Measurements from ENCODE around the gene MYL6. TPM values are rescaled to one million over a fixed set of nuclear protein-coding genes. Genes with fewer than 3 reads are reported as not detected.

MYL6 gene
- total RNA-seq, 3 donors from 2014 or later (not counting 1 experiment from before 2014, with no cell fraction given): 881 to 1,204 (median 1,015) TPM

DNA sequence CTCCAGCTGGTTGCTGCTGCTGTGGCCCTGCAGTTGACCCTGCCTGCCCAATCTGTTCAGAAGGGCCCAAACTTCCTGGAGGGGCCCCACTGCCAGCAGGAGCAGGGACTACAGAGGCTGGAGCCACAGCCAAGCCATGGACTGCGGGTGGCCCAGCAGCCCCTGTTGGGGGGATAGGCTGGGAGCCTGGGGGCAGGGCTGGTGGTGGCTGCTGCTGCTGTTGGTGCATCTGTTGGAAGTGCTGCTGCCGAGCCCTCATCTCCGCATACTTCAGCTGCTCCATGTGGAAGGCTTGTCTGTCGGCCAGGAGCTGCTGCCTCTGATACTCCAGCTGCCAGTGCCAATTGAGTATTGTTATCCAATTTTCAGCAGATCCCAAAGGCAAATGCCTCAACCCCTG, 7.2 kb downstream of the MYL6 start:
- no peaks in the 10 kb centered on the region for H3K9me3 ChIP-seq (ENCODE audit: control insufficient read depth, insufficient read depth, low read length)
- no peak overlapping the region for H3K4me3 ChIP-seq (ENCODE audit: low read length)
- H3K27me3 Mint-ChIP-seq (ENCODE audit: low read depth in 2 of 2): no peaks in the 10 kb centered on the region
- peaks cover 17 to 27% of the 10 kb centered on the region in 2 donors for H3K4me1 Mint-ChIP-seq
- intact Hi-C loops (cut with micrococcal nuclease): no loop called here
- H3K36me3 ChIP-seq (ENCODE audit: control insufficient read depth, insufficient read depth, low read length): peaks cover 80% of the 10 kb centered on the region
- WGBS (ENCODE audit: insufficient coverage): 94% methylated on average over 4 of the region's 4 CpGs
- no peaks in the 10 kb centered on the region for H3K9me3 Mint-ChIP-seq
- DNase-seq (no peak), ATAC-seq (no peak)
- peaks cover 13% of the 10 kb centered on the region for H3K4me1 ChIP-seq (ENCODE audit: control insufficient read depth, insufficient read depth, low read length)
- peak overlapping the region in 1 of 2 donors; percentile 96 for H3K27ac Mint-ChIP-seq
- TF ChIP-seq, protein P1, sequence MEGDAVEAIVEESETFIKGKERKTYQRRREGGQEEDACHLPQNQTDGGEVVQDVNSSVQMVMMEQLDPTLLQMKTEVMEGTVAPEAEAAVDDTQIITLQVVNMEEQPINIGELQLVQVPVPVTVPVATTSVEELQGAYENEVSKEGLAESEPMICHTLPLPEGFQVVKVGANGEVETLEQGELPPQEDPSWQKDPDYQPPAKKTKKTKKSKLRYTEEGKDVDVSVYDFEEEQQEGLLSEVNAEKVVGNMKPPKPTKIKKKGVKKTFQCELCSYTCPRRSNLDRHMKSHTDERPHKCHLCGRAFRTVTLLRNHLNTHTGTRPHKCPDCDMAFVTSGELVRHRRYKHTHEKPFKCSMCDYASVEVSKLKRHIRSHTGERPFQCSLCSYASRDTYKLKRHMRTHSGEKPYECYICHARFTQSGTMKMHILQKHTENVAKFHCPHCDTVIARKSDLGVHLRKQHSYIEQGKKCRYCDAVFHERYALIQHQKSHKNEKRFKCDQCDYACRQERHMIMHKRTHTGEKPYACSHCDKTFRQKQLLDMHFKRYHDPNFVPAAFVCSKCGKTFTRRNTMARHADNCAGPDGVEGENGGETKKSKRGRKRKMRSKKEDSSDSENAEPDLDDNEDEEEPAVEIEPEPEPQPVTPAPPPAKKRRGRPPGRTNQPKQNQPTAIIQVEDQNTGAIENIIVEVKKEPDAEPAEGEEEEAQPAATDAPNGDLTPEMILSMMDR (IDR thresholded peaks at IDR 0.05): no peak
- peaks cover 18% of the 10 kb centered on the region for H3K36me3 Mint-ChIP-seq
- H3K27me3 ChIP-seq (ENCODE audit: control insufficient read depth, insufficient read depth, low read length): no peaks in the 10 kb centered on the region
- no peak overlapping the region for H3K27ac ChIP-seq (ENCODE audit: low read length)
- no peak overlapping the region for H3K4me3 Mint-ChIP-seq

DNA sequence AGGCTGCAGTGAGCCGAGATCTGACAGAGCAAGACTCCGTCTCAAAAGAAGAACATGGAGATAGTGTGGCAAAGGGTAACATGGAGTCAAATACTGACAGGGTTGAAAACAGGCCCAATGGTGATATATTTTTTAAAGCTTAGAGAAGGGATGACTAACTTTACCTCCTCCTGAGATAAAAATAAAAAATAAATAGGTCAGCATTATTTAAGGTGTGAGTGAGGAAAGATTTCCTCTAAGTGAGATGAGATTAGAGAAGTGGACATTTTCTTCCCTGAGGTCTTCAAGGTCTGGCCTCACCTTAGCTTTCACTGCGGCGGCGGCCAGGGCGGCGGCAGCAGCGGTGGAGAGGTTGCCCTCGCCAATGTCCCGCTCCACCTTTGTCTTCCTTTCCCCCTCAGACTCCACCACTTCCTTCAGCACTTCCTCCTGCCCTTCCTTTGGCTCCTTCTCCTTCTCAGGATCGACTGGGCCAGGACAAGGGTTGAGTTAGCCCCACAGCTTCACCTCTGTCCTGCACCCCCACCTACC, 11.1 kb downstream of the MYL6 start:
- H3K36me3 ChIP-seq (ENCODE audit: control insufficient read depth, insufficient read depth, low read length): peaks cover 80% of the 10 kb centered on the region
- TF ChIP-seq, protein P1 (IDR thresholded peaks at IDR 0.05): no peak
- WGBS (ENCODE audit: insufficient coverage): 93% methylated on average over 11 of the region's 11 CpGs
- DNase-seq (no peak), ATAC-seq (no peak)
- no peaks in the 10 kb centered on the region for H3K9me3 ChIP-seq (ENCODE audit: control insufficient read depth, insufficient read depth, low read length)
- intact Hi-C loops (cut with micrococcal nuclease): no loop called here
- no peak overlapping the region for H3K4me3 Mint-ChIP-seq
- no peaks in the 10 kb centered on the region for H3K9me3 Mint-ChIP-seq
- H3K27ac Mint-ChIP-seq: peak overlapping the region; percentile 75 to 79
- H3K4me1 ChIP-seq (ENCODE audit: control insufficient read depth, insufficient read depth, low read length): no peaks in the 10 kb centered on the region
- H3K36me3 Mint-ChIP-seq: peaks cover 22% of the 10 kb centered on the region
- no peaks in the 10 kb centered on the region for H3K27me3 Mint-ChIP-seq (ENCODE audit: low read depth in 2 of 2)
- H3K27ac ChIP-seq (ENCODE audit: low read length): no peak overlapping the region
- peaks cover 0 to 3% of the 10 kb centered on the region in 2 donors for H3K4me1 Mint-ChIP-seq
- H3K4me3 ChIP-seq (ENCODE audit: low read length): no peak overlapping the region
- H3K27me3 ChIP-seq (ENCODE audit: control insufficient read depth, insufficient read depth, low read length): no peaks in the 10 kb centered on the region

DNA sequence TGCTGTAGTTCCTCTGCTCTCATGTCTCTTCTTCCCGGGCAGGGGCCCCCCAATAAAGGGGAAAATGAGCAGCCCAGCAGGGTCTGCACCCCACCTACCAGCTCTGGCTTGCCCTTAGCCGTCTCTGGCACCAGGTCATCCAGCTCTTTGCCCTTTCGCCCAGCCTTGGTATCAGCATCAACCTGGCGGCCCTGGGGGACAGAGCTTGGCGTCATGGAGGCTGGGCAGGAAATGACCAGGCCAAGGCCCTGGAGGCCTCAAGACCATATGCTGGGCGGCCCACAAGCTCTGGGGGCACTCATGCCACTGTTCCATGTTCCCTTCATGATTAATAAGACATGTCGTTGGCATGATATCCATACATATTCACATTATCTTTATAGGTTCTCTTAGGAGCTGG, 14.7 kb downstream of the MYL6 start:
- no peak overlapping the region for H3K4me3 Mint-ChIP-seq
- TF ChIP-seq, protein P1 (IDR thresholded peaks at IDR 0.05): no peak
- no peak overlapping the region for H3K4me3 ChIP-seq (ENCODE audit: low read length)
- H3K9me3 ChIP-seq (ENCODE audit: control insufficient read depth, insufficient read depth, low read length): no peaks in the 10 kb centered on the region
- 97% methylated on average over 6 of the region's 7 CpGs for WGBS (ENCODE audit: insufficient coverage)
- no peaks in the 10 kb centered on the region for H3K27me3 ChIP-seq (ENCODE audit: control insufficient read depth, insufficient read depth, low read length)
- H3K36me3 ChIP-seq (ENCODE audit: control insufficient read depth, insufficient read depth, low read length): peaks cover 76% of the 10 kb centered on the region
- H3K4me1 ChIP-seq (ENCODE audit: control insufficient read depth, insufficient read depth, low read length): no peaks in the 10 kb centered on the region
- no peaks in the 10 kb centered on the region for H3K27me3 Mint-ChIP-seq (ENCODE audit: low read depth in 2 of 2)
- H3K4me1 Mint-ChIP-seq: no peaks in the 10 kb centered on the region
- intact Hi-C loops (cut with micrococcal nuclease): no loop called here
- peaks cover 30% of the 10 kb centered on the region for H3K36me3 Mint-ChIP-seq
- no peak overlapping the region for H3K27ac Mint-ChIP-seq
- DNase-seq: no peak
- no peak for ATAC-seq
- H3K9me3 Mint-ChIP-seq: no peaks in the 10 kb centered on the region
- no peak overlapping the region for H3K27ac ChIP-seq (ENCODE audit: low read length)

DNA sequence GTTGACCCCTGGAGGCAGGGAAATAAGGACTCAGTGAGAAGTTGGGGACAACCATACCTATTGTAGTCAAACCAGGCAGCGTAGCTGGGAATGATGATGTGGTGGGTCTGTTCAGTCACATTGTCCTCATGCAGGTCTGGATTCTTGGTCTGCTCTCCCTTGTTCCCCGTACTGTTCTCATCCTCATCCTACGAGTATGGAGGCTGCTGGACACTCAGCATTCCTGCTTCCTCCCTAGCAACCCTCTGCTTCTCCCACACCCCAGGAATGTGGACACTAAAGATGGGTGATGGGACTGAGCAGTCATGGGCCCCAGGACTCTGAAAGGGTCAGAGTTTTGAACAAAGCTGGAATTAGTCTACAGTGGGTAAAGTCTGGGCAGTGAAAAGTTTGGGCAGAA, 20.2 kb downstream of the MYL6 start:
- TF ChIP-seq, protein P1 (IDR thresholded peaks at IDR 0.05): no peak
- Histone ChIP-seq H3K27ac (ENCODE audit: low read length) (no peak overlapping the region), H3K9me3 (ENCODE audit: control insufficient read depth, insufficient read depth, low read length) (no peaks in the 10 kb centered on the region), H3K36me3 (ENCODE audit: control insufficient read depth, insufficient read depth, low read length) (peaks cover 65% of the 10 kb centered on the region), H3K27me3 (ENCODE audit: control insufficient read depth, insufficient read depth, low read length) (no peaks in the 10 kb centered on the region), H3K4me1 (ENCODE audit: control insufficient read depth, insufficient read depth, low read length) (no peaks in the 10 kb centered on the region), H3K4me3 (ENCODE audit: low read length) (no peak overlapping the region)
- ATAC-seq (no peak), DNase-seq (no peak)
- no peaks in the 10 kb centered on the region for H3K27me3 Mint-ChIP-seq (ENCODE audit: low read depth in 2 of 2)
- H3K27ac Mint-ChIP-seq: no peak overlapping the region
- peaks cover 34% of the 10 kb centered on the region for H3K36me3 Mint-ChIP-seq
- H3K4me3 Mint-ChIP-seq: no peak overlapping the region
- no peaks in the 10 kb centered on the region for H3K4me1 Mint-ChIP-seq
- no peaks in the 10 kb centered on the region for H3K9me3 Mint-ChIP-seq
- intact Hi-C loops (cut with micrococcal nuclease): no loop called here
- WGBS (ENCODE audit: insufficient coverage): 100% methylated on average over 3 of the region's 3 CpGs
